Measurements from ENCODE around the gene TMEM51. TPM values are rescaled to one million over a fixed set of nuclear protein-coding genes. Genes with fewer than 3 reads are reported as not detected.

TMEM51 gene
- total RNA-seq, 1 donor from 2014 or later: 4.7 TPM

- H3K36me3 ChIP-seq (ENCODE audit: control insufficient read depth in 3 of 3, insufficient read depth in 3 of 3, low read length in 3 of 3): no peaks in the 10 kb centered on the region
- H3K27ac ChIP-seq (ENCODE audit: low read depth, low read length): no peak overlapping the region
- H3K4me1 ChIP-seq (ENCODE audit: control insufficient read depth in 3 of 3, insufficient read depth in 3 of 3, low read length in 3 of 3): peaks cover 0 to 9% (median 0%) of the 10 kb centered on the region in 3 donors
- H3K9ac ChIP-seq (ENCODE audit: low read depth in 1 of 3, low read length in 3 of 3): no peak overlapping the region
- H3K27me3 ChIP-seq (ENCODE audit: control insufficient read depth in 3 of 3, insufficient read depth in 3 of 3, low read length in 3 of 3): peaks cover 0 to 5% (median 0%) of the 10 kb centered on the region in 3 donors
- no peaks in the 10 kb centered on the region for H3K9me3 ChIP-seq (ENCODE audit: control insufficient read depth in 3 of 3, low read length in 3 of 3)
- no peak overlapping the region for H3K4me3 ChIP-seq (ENCODE audit: low read length in 3 of 3)
Measured at GRCh38 chr1:15189692-15190370, 36.3 kb downstream of the TMEM51 start.

DNA sequence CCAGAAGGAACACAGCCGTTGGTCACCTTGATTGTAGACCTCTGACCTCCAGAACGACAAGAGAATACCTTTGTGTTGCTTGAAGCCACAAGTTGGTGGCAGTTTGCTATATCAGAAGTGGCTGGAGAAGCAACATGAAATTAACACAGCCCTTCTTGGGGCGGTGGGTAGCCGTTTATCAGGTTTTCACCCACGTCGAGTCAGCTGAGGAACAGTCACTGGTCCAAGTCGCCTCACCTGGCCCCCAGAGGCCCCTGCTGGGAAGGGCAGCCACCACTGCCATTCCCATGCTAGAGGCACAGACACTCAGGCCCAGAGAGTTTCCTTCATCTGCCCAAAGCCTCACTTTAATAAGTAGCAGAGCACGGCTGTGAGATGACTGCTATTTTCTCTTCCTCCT is 37.7 kb downstream of the TMEM51 start:
- Histone ChIP-seq H3K36me3 (ENCODE audit: control insufficient read depth in 3 of 3, insufficient read depth in 3 of 3, low read length in 3 of 3) (no peaks in the 10 kb centered on the region), H3K27me3 (ENCODE audit: control insufficient read depth in 3 of 3, insufficient read depth in 3 of 3, low read length in 3 of 3) (no peaks in the 10 kb centered on the region), H3K9me3 (ENCODE audit: control insufficient read depth in 3 of 3, low read length in 3 of 3) (no peaks in the 10 kb centered on the region), H3K9ac (ENCODE audit: low read depth in 1 of 3, low read length in 3 of 3) (no peak overlapping the region), H3K27ac (ENCODE audit: low read depth, low read length) (no peak overlapping the region), H3K4me1 (ENCODE audit: control insufficient read depth in 3 of 3, insufficient read depth in 3 of 3, low read length in 3 of 3) (peaks cover 0 to 12% (median 0%) of the 10 kb centered on the region in 3 donors), H3K4me3 (ENCODE audit: low read length in 3 of 3) (no peak overlapping the region)

GRCh38 chr1:15191770-15192169 is 38.2 kb downstream of the TMEM51 start:
- Histone ChIP-seq H3K36me3 (ENCODE audit: control insufficient read depth in 3 of 3, insufficient read depth in 3 of 3, low read length in 3 of 3) (no peaks in the 10 kb centered on the region), H3K9me3 (ENCODE audit: control insufficient read depth in 3 of 3, low read length in 3 of 3) (no peaks in the 10 kb centered on the region), H3K4me3 (ENCODE audit: low read length in 3 of 3) (no peak overlapping the region), H3K4me1 (ENCODE audit: control insufficient read depth in 3 of 3, insufficient read depth in 3 of 3, low read length in 3 of 3) (peaks cover 0 to 12% (median 0%) of the 10 kb centered on the region in 3 donors), H3K9ac (ENCODE audit: low read depth in 1 of 3, low read length in 3 of 3) (no peak overlapping the region), H3K27ac (ENCODE audit: low read depth, low read length) (no peak overlapping the region), H3K27me3 (ENCODE audit: control insufficient read depth in 3 of 3, insufficient read depth in 3 of 3, low read length in 3 of 3) (no peaks in the 10 kb centered on the region)

DNA sequence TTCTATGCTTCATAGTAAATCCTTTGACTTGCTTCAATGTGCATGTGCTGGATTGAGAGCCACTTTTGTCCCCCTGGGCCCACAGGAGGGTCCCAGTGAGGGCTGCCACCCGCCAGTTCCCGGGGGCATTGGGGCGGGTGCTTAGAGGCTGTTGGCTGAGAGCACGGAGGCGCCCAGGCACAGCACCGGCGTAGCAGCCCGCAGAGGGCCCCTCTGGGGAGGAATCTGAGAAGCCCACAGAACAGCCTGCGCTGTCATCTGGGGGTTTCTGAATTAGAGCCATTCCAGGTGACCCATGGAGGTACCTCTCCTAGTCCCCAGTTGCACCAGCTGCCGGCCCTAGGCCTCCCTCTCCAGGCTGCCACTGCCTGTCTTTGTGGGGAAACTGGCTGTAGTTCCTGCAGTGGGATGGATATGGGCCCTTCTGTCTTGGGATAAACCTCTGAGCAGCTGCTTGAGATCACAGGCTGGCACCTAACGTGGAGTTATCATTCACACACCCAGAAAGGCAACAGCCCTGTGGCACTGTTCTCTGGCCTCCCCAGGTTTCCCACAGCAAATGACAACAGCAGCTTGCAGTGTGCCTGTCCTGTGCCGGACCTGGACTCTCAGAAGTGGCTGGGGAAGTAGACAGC is 39.5 kb downstream of the TMEM51 start:
- no peak overlapping the region for H3K9ac ChIP-seq (ENCODE audit: low read depth in 1 of 3, low read length in 3 of 3)

GRCh38 chr1:15195420-15196052 is 42.0 kb downstream of the TMEM51 start:
- H3K36me3 ChIP-seq (ENCODE audit: control insufficient read depth in 3 of 3, insufficient read depth in 3 of 3, low read length in 3 of 3): no peaks in the 10 kb centered on the region
- H3K4me1 ChIP-seq (ENCODE audit: control insufficient read depth in 3 of 3, insufficient read depth in 3 of 3, low read length in 3 of 3): peaks cover 0 to 5% (median under 1%) of the 10 kb centered on the region in 3 donors
- no peaks in the 10 kb centered on the region for H3K9me3 ChIP-seq (ENCODE audit: control insufficient read depth in 3 of 3, low read length in 3 of 3)
- no peak overlapping the region for H3K9ac ChIP-seq (ENCODE audit: low read depth in 1 of 3, low read length in 3 of 3)
- no peak overlapping the region for H3K27ac ChIP-seq (ENCODE audit: low read depth, low read length)
- H3K27me3 ChIP-seq (ENCODE audit: control insufficient read depth in 3 of 3, insufficient read depth in 3 of 3, low read length in 3 of 3): no peaks in the 10 kb centered on the region
- no peak overlapping the region for H3K4me3 ChIP-seq (ENCODE audit: low read length in 3 of 3)

More for the DNA sequence above, 39.5 kb downstream of the TMEM51 start:
- Histone ChIP-seq H3K36me3 (ENCODE audit: control insufficient read depth in 3 of 3, insufficient read depth in 3 of 3, low read length in 3 of 3) (no peaks in the 10 kb centered on the region), H3K27me3 (ENCODE audit: control insufficient read depth in 3 of 3, insufficient read depth in 3 of 3, low read length in 3 of 3) (no peaks in the 10 kb centered on the region), H3K9me3 (ENCODE audit: control insufficient read depth in 3 of 3, low read length in 3 of 3) (no peaks in the 10 kb centered on the region), H3K4me1 (ENCODE audit: control insufficient read depth in 3 of 3, insufficient read depth in 3 of 3, low read length in 3 of 3) (peaks cover 0 to 8% (median 0%) of the 10 kb centered on the region in 3 donors), H3K27ac (ENCODE audit: low read depth, low read length) (no peak overlapping the region), H3K4me3 (ENCODE audit: low read length in 3 of 3) (no peak overlapping the region)

DNA sequence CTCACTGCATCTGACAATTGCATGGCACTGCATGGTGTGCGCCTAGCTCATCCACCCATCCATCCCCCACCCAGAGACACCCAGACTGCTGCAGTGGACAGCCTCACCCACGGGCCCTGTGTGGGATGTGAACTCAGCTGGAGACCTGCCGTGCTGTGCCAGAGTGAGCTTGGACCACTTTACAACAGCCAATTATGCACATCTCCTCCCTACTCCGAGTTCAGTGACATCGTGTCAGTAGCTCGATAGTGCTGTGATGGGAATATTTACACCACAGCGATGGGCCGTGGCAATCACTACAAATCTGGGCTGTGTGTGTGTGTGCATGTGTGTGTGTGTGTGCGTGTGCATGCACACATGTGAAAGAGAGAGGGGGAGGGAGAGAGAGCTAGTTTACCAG is 42.5 kb downstream of the TMEM51 start:
- H3K27ac ChIP-seq (ENCODE audit: low read depth, low read length): no peak overlapping the region
- peaks cover 0 to 8% (median 3%) of the 10 kb centered on the region in 3 donors for H3K4me1 ChIP-seq (ENCODE audit: control insufficient read depth in 3 of 3, insufficient read depth in 3 of 3, low read length in 3 of 3)
- H3K4me3 ChIP-seq (ENCODE audit: low read length in 3 of 3): no peak overlapping the region

DNA sequence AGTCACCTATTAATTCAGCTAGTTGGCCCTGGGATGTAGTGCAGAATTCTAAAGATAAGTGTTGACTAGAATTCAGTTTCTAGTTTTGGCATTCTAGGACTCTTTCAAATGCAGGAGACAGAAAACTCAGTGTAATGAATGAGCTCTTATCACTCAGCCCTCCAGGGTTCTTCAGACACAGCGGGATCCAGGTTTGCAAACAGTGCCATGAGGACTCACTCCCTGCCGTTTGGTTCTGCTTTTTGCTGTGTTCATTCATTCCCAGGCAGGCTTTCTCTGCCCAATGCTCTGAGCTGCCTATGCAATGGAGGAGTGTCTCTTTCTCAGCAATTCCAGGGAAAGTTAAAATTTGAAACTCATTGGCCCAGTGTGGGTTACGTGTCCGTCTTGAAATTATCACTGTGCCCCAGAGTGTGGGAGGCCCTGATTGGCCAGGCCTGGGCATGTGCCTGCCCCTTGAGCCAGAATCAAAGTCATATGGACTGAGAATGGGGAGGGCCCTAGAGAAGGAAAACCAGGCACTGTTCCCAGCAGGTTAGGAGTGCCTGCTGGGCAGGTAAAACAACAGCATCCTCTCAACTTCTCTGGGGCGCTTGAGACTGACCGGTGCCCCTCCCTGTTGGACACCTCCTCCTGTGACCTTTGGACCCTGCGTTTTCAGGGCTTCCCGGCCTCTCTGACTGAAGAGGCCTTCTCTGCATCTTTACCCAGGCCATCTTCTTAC is 43.4 kb downstream of the TMEM51 start:
- no peak overlapping the region for H3K4me3 ChIP-seq (ENCODE audit: low read length in 3 of 3)
- peaks cover 0 to 3% (median 0%) of the 10 kb centered on the region in 3 donors for H3K27me3 ChIP-seq (ENCODE audit: control insufficient read depth in 3 of 3, insufficient read depth in 3 of 3, low read length in 3 of 3)
- H3K27ac ChIP-seq (ENCODE audit: low read depth, low read length): no peak overlapping the region
- peaks cover 0 to 8% (median 3%) of the 10 kb centered on the region in 3 donors for H3K4me1 ChIP-seq (ENCODE audit: control insufficient read depth in 3 of 3, insufficient read depth in 3 of 3, low read length in 3 of 3)
- H3K9ac ChIP-seq (ENCODE audit: low read depth in 1 of 3, low read length in 3 of 3): no peak overlapping the region
- H3K36me3 ChIP-seq (ENCODE audit: control insufficient read depth in 3 of 3, insufficient read depth in 3 of 3, low read length in 3 of 3): no peaks in the 10 kb centered on the region
- H3K9me3 ChIP-seq (ENCODE audit: control insufficient read depth in 3 of 3, low read length in 3 of 3): no peaks in the 10 kb centered on the region

More for the DNA sequence above, 42.5 kb downstream of the TMEM51 start:
- Histone ChIP-seq H3K9ac (ENCODE audit: low read depth in 1 of 3, low read length in 3 of 3) (no peak overlapping the region), H3K36me3 (ENCODE audit: control insufficient read depth in 3 of 3, insufficient read depth in 3 of 3, low read length in 3 of 3) (no peaks in the 10 kb centered on the region), H3K9me3 (ENCODE audit: control insufficient read depth in 3 of 3, low read length in 3 of 3) (no peaks in the 10 kb centered on the region), H3K27me3 (ENCODE audit: control insufficient read depth in 3 of 3, insufficient read depth in 3 of 3, low read length in 3 of 3) (no peaks in the 10 kb centered on the region)

GRCh38 chr1:15197591-15198447 is 44.3 kb downstream of the TMEM51 start:
- H3K4me3 ChIP-seq (ENCODE audit: low read length in 3 of 3): no peak overlapping the region
- peaks cover 0 to 8% (median 3%) of the 10 kb centered on the region in 3 donors for H3K4me1 ChIP-seq (ENCODE audit: control insufficient read depth in 3 of 3, insufficient read depth in 3 of 3, low read length in 3 of 3)
- H3K27me3 ChIP-seq (ENCODE audit: control insufficient read depth in 3 of 3, insufficient read depth in 3 of 3, low read length in 3 of 3): peaks cover 0 to 3% (median 0%) of the 10 kb centered on the region in 3 donors
- H3K27ac ChIP-seq (ENCODE audit: low read depth, low read length): no peak overlapping the region
- H3K36me3 ChIP-seq (ENCODE audit: control insufficient read depth in 3 of 3, insufficient read depth in 3 of 3, low read length in 3 of 3): no peaks in the 10 kb centered on the region
- H3K9me3 ChIP-seq (ENCODE audit: control insufficient read depth in 3 of 3, low read length in 3 of 3): no peaks in the 10 kb centered on the region
- H3K9ac ChIP-seq (ENCODE audit: low read depth in 1 of 3, low read length in 3 of 3): no peak overlapping the region

DNA sequence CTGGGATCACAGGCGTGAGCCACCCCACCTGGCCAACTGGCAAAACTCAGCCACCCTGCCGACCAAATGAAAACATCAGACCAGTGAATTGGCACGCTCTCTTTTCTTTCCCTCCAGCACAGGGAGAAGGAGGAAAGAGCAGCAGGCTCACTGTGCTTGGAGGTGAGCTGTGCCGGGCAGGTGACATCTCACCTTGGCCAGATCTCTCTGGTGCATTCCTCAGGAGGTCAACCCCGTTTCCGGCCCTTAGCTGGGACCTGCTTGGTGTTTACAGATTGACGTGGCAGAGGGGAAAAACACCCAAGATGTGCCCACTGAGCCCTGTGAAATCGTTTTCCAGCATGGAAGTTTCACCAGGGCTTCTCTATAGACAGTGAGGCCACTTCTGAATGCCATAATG is 45.1 kb downstream of the TMEM51 start:
- Histone ChIP-seq H3K36me3 (ENCODE audit: control insufficient read depth in 3 of 3, insufficient read depth in 3 of 3, low read length in 3 of 3) (no peaks in the 10 kb centered on the region), H3K4me1 (ENCODE audit: control insufficient read depth in 3 of 3, insufficient read depth in 3 of 3, low read length in 3 of 3) (peaks cover 0 to 8% (median 3%) of the 10 kb centered on the region in 3 donors), H3K4me3 (ENCODE audit: low read length in 3 of 3) (no peak overlapping the region), H3K9me3 (ENCODE audit: control insufficient read depth in 3 of 3, low read length in 3 of 3) (no peaks in the 10 kb centered on the region), H3K27me3 (ENCODE audit: control insufficient read depth in 3 of 3, insufficient read depth in 3 of 3, low read length in 3 of 3) (peaks cover 0 to 3% (median 0%) of the 10 kb centered on the region in 3 donors), H3K9ac (ENCODE audit: low read depth in 1 of 3, low read length in 3 of 3) (no peak overlapping the region), H3K27ac (ENCODE audit: low read depth, low read length) (no peak overlapping the region)

Measured in skeletal muscle tissue (tissue), 4 donors.